Measurements from ENCODE around the gene USP6NL. TPM values are rescaled to one million over a fixed set of nuclear protein-coding genes. Genes with fewer than 3 reads are reported as not detected.

Gene USP6NL
- total and polyA plus RNA-seq, 5 donors from 2014 or later: 0.46 to 2.8 (median 1.7) TPM

GRCh38 chr10:11587722-11588259, 23.7 kb downstream of the USP6NL start:
- Mint-ChIP-seq H3K27ac (no peak overlapping the region), H3K27me3 (peaks cover 12% of the 10 kb centered on the region), H3K9me3 (peaks cover 0 to 3% (median 0%) of the 10 kb centered on the region in 7 donors), H3K4me1 (no peaks in the 10 kb centered on the region), H3K36me3 (peaks cover 4% of the 10 kb centered on the region), H3K4me3 (no peak overlapping the region)
- no peaks in the 10 kb centered on the region for H3K9me3 ChIP-seq (ENCODE audit: control insufficient read depth in 2 of 2, low read length in 2 of 2)
- ATAC-seq (ENCODE audit: low read depth in 2 of 2): no peak
- no peaks in the 10 kb centered on the region for H3K4me1 ChIP-seq (ENCODE audit: control insufficient read depth, insufficient read depth, low read length, poor library complexity, severe bottlenecking)
- no peaks in the 10 kb centered on the region for H3K36me3 ChIP-seq (ENCODE audit: control insufficient read depth, insufficient read depth, low read length)
- no peak overlapping the region for H3K4me3 ChIP-seq (ENCODE audit: low read depth, low read length)
- DNase-seq: no peak
- no peak overlapping the region for H3K27ac ChIP-seq (ENCODE audit: insufficient read depth, low read length, poor library complexity, severe bottlenecking)
- H3K27me3 ChIP-seq (ENCODE audit: control insufficient read depth, insufficient read depth, low read length): peaks cover 7% of the 10 kb centered on the region

GRCh38 chr10:11586170-11586569, 25.3 kb downstream of the USP6NL start:
- ATAC-seq (ENCODE audit: low read depth in 2 of 2): no peak
- Mint-ChIP-seq H3K4me3 (no peak overlapping the region), H3K36me3 (peaks cover 4% of the 10 kb centered on the region), H3K27ac (no peak overlapping the region), H3K4me1 (peaks cover 0 to 8% (median 2%) of the 10 kb centered on the region in 4 donors), H3K9me3 (peaks cover 0 to 3% (median 0%) of the 10 kb centered on the region in 7 donors), H3K27me3 (peaks cover 12% of the 10 kb centered on the region)
- peaks cover 7% of the 10 kb centered on the region for H3K27me3 ChIP-seq (ENCODE audit: control insufficient read depth, insufficient read depth, low read length)
- no peak overlapping the region for H3K27ac ChIP-seq (ENCODE audit: insufficient read depth, low read length, poor library complexity, severe bottlenecking)
- H3K4me1 ChIP-seq (ENCODE audit: control insufficient read depth, insufficient read depth, low read length, poor library complexity, severe bottlenecking): no peaks in the 10 kb centered on the region
- H3K9me3 ChIP-seq (ENCODE audit: control insufficient read depth in 2 of 2, low read length in 2 of 2): no peaks in the 10 kb centered on the region
- H3K36me3 ChIP-seq (ENCODE audit: control insufficient read depth, insufficient read depth, low read length): no peaks in the 10 kb centered on the region
- H3K4me3 ChIP-seq (ENCODE audit: low read depth, low read length): no peak overlapping the region
- no peak for DNase-seq

- Mint-ChIP-seq H3K27ac (peak overlapping the region; percentile 14 to 46 (median 20)), H3K9me3 (peaks cover 0 to 3% (median 0%) of the 10 kb centered on the region in 7 donors), H3K36me3 (peaks cover 4% of the 10 kb centered on the region), H3K27me3 (peaks cover 4% of the 10 kb centered on the region), H3K4me3 (no peak overlapping the region), H3K4me1 (peaks cover 0 to 16% (median 5%) of the 10 kb centered on the region in 4 donors)
- DNase-seq (peak in 1 of 3 donors; percentile 55), ATAC-seq (ENCODE audit: low read depth in 2 of 2) (peak; percentile 60 to 66)
- Histone ChIP-seq H3K4me3 (ENCODE audit: low read depth, low read length) (no peak overlapping the region), H3K27me3 (ENCODE audit: control insufficient read depth, insufficient read depth, low read length) (no peaks in the 10 kb centered on the region), H3K36me3 (ENCODE audit: control insufficient read depth, insufficient read depth, low read length) (no peaks in the 10 kb centered on the region), H3K27ac (ENCODE audit: insufficient read depth, low read length, poor library complexity, severe bottlenecking) (no peak overlapping the region), H3K4me1 (ENCODE audit: control insufficient read depth, insufficient read depth, low read length, poor library complexity, severe bottlenecking) (no peaks in the 10 kb centered on the region), H3K9me3 (ENCODE audit: control insufficient read depth in 2 of 2, low read length in 2 of 2) (no peaks in the 10 kb centered on the region)
Observed at GRCh38 chr10:11581213-11581612, 30.2 kb downstream of the USP6NL start.

- H3K4me1 ChIP-seq (ENCODE audit: control insufficient read depth, insufficient read depth, low read length, poor library complexity, severe bottlenecking): no peaks in the 10 kb centered on the region
- no peak overlapping the region for H3K27ac ChIP-seq (ENCODE audit: insufficient read depth, low read length, poor library complexity, severe bottlenecking)
- no peak for DNase-seq
- no peak overlapping the region for H3K27ac Mint-ChIP-seq
- H3K9me3 Mint-ChIP-seq: peaks cover 0 to 1% (median 0%) of the 10 kb centered on the region in 7 donors
- no peak overlapping the region for H3K4me3 ChIP-seq (ENCODE audit: low read depth, low read length)
- H3K27me3 ChIP-seq (ENCODE audit: control insufficient read depth, insufficient read depth, low read length): no peaks in the 10 kb centered on the region
- peaks cover 8% of the 10 kb centered on the region for H3K27me3 Mint-ChIP-seq
- peaks cover 0 to 16% (median 5%) of the 10 kb centered on the region in 4 donors for H3K4me1 Mint-ChIP-seq
- no peaks in the 10 kb centered on the region for H3K9me3 ChIP-seq (ENCODE audit: control insufficient read depth in 2 of 2, low read length in 2 of 2)
- H3K36me3 ChIP-seq (ENCODE audit: control insufficient read depth, insufficient read depth, low read length): no peaks in the 10 kb centered on the region
- no peak for ATAC-seq (ENCODE audit: low read depth in 2 of 2)
- peaks cover under 1% of the 10 kb centered on the region for H3K36me3 Mint-ChIP-seq
- no peak overlapping the region for H3K4me3 Mint-ChIP-seq
Observed at GRCh38 chr10:11579885-11580284, 31.6 kb downstream of the USP6NL start.

- Histone ChIP-seq H3K4me1 (ENCODE audit: control insufficient read depth, insufficient read depth, low read length, poor library complexity, severe bottlenecking) (no peaks in the 10 kb centered on the region), H3K4me3 (ENCODE audit: low read depth, low read length) (no peak overlapping the region), H3K27me3 (ENCODE audit: control insufficient read depth, insufficient read depth, low read length) (no peaks in the 10 kb centered on the region), H3K27ac (ENCODE audit: insufficient read depth, low read length, poor library complexity, severe bottlenecking) (no peak overlapping the region), H3K36me3 (ENCODE audit: control insufficient read depth, insufficient read depth, low read length) (no peaks in the 10 kb centered on the region), H3K9me3 (ENCODE audit: control insufficient read depth in 2 of 2, low read length in 2 of 2) (no peaks in the 10 kb centered on the region)
- DNase-seq: no peak
- Mint-ChIP-seq H3K9me3 (no peaks in the 10 kb centered on the region), H3K27ac (no peak overlapping the region), H3K4me3 (no peak overlapping the region), H3K4me1 (peaks cover 0 to 16% (median 6%) of the 10 kb centered on the region in 4 donors), H3K36me3 (no peaks in the 10 kb centered on the region), H3K27me3 (peaks cover 13% of the 10 kb centered on the region)
- ATAC-seq (ENCODE audit: low read depth in 2 of 2): no peak
Observed at GRCh38 chr10:11578802-11579255, 32.6 kb downstream of the USP6NL start.

GRCh38 chr10:11576092-11576809, 35.2 kb downstream of the USP6NL start:
- Histone ChIP-seq H3K36me3 (ENCODE audit: control insufficient read depth, insufficient read depth, low read length) (no peaks in the 10 kb centered on the region), H3K9me3 (ENCODE audit: control insufficient read depth in 2 of 2, low read length in 2 of 2) (no peaks in the 10 kb centered on the region), H3K4me1 (ENCODE audit: control insufficient read depth, insufficient read depth, low read length, poor library complexity, severe bottlenecking) (no peaks in the 10 kb centered on the region), H3K27me3 (ENCODE audit: control insufficient read depth, insufficient read depth, low read length) (no peaks in the 10 kb centered on the region), H3K27ac (ENCODE audit: insufficient read depth, low read length, poor library complexity, severe bottlenecking) (no peak overlapping the region), H3K4me3 (ENCODE audit: low read depth, low read length) (no peak overlapping the region)
- Mint-ChIP-seq H3K27me3 (peaks cover 13% of the 10 kb centered on the region), H3K36me3 (no peaks in the 10 kb centered on the region), H3K9me3 (no peaks in the 10 kb centered on the region), H3K27ac (no peak overlapping the region), H3K4me1 (peaks cover 0 to 15% (median 4%) of the 10 kb centered on the region in 4 donors), H3K4me3 (no peak overlapping the region)
- DNase-seq (no peak), ATAC-seq (ENCODE audit: low read depth in 2 of 2) (no peak)

- peaks cover 13% of the 10 kb centered on the region for H3K27me3 Mint-ChIP-seq
- Histone ChIP-seq H3K27ac (ENCODE audit: insufficient read depth, low read length, poor library complexity, severe bottlenecking) (no peak overlapping the region), H3K4me3 (ENCODE audit: low read depth, low read length) (no peak overlapping the region), H3K36me3 (ENCODE audit: control insufficient read depth, insufficient read depth, low read length) (no peaks in the 10 kb centered on the region), H3K27me3 (ENCODE audit: control insufficient read depth, insufficient read depth, low read length) (no peaks in the 10 kb centered on the region), H3K9me3 (ENCODE audit: control insufficient read depth in 2 of 2, low read length in 2 of 2) (no peaks in the 10 kb centered on the region), H3K4me1 (ENCODE audit: control insufficient read depth, insufficient read depth, low read length, poor library complexity, severe bottlenecking) (no peaks in the 10 kb centered on the region)
- DNase-seq: no peak
- peaks cover 0 to 10% (median 1%) of the 10 kb centered on the region in 4 donors for H3K4me1 Mint-ChIP-seq
- H3K9me3 Mint-ChIP-seq: no peaks in the 10 kb centered on the region
- ATAC-seq (ENCODE audit: low read depth in 2 of 2): no peak
- H3K27ac Mint-ChIP-seq: peak overlapping the region in 1 of 3 donors; percentile 16
- no peaks in the 10 kb centered on the region for H3K36me3 Mint-ChIP-seq
- no peak overlapping the region for H3K4me3 Mint-ChIP-seq
Observed at GRCh38 chr10:11573497-11573896, 38.0 kb downstream of the USP6NL start.

Measured in CD4-positive, CD25-positive, alpha-beta regulatory T cell (primary cell).